Coronary artery (tissue), 2 donors: ENCODE data around the gene MROH2A.
"Not testable (repeated sequence)": the region's sequence is repeated elsewhere in the genome, so short reads cannot be mapped to it uniquely, and the experiment has no call there.

Experiments used
- DNase-seq: peaks from one replicate; pipeline ENCODE4 v3.0.0-alpha.2; 2017; ENCODE audit warnings: low spot score
- H3K27ac ChIP-seq, 2 donors: fragments of 200-600 bp; sonication (generic); one replicate each; pipeline ENCODE4 v1.5.1; 2016 to 2019
- H3K4me3 ChIP-seq: fragments of 200-600 bp; sonication (generic); 2 replicates; pipeline ENCODE4 v1.5.1; 2016; ENCODE audit warnings: mild to moderate bottlenecking, moderate library complexity
- CTCF ChIP-seq: fragments of 200-600 bp; sonication (generic); IDR thresholded peaks from one replicate; pipeline ENCODE4 v1.5.1; 2019; ENCODE audit warnings: antibody characterized with exemption

Gene MROH2A

DNA sequence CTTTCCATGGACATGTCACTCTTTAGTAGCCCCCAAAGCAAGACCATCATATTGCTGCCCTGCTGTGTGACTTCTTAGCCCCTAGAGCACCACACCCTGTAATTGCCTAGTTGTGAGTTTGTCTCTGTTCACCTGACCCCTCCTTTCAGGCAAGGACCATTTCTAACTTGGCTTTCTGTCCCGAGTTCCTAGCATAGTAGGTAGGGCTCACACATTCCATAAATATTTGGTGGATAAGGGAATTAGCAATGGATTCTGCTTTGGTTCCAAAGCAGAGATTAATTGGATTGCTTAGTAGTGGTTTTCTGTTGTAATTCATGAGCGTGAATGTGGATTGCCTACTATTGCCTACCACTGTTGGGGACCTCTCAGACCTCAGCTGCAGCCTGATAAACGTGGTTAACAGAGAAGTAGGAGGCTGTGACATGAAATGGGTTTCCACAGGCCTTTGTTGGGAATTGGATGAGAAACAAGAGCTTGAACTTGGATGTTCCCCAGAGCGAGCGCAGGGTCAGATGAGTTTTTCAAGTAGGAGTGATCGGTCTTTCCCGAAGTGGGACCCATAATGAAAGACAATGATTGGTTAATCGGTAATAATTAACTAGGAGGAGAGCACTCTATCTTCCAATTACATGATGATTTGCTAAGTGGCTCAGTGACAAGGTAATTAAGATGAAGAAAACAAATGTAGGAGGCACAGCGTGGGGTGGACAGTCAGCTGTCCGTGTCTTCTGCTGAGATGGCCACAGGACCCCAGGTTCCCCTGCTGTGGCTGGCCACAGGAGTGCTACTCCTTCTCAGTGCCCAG, 31.5 kb upstream of the MROH2A start:
- DNase-seq: no peak
- no peak for TF ChIP-seq CTCF
- H3K27ac ChIP-seq: no peak overlapping the region

DNA sequence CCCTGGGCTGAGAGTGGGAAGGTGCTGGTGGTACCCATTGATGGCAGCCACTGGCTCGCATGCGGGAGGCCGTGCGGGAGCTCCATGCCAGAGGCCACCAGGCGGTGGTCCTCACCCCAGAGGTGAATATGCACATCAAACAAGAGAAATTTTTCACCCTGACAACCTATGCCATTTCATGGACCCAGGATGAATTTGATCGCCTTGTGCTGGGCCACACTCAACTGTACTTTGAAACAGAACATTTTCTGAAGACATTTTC, 30.9 kb upstream of the MROH2A start:
- no peak overlapping the region for H3K4me3 ChIP-seq
- DNase-seq: no peak
- no peak for TF ChIP-seq CTCF
- H3K27ac ChIP-seq: no peak overlapping the region

More for the DNA sequence above, 31.5 kb upstream of the MROH2A start:
- no peak overlapping the region for H3K4me3 ChIP-seq

DNA sequence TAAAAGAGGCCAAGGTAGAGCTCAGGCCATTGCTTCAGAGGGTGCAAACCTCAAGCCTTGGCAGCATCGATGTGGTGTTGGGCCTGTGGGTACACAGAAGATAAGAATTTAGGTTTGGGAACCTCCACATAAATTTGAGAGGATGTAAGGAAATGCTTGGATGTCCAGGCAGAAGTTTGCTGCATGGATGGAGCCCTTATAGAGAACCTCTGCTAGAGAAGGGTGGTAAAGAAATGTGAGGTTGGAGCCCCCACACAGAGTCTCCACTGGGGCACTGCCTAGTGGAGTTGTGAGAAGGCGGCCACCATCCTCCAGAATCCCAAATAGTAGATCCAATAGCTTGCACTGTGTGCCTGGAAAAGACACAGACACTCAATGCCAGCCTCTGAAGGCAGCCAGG, 27.4 kb upstream of the MROH2A start:
- H3K27ac ChIP-seq, DNase-seq, H3K4me3 ChIP-seq: not testable (repeated sequence)

GRCh38 chr2:233751212-233752009, 26.7 kb upstream of the MROH2A start:
- DNase-seq, H3K4me3 ChIP-seq, H3K27ac ChIP-seq: not testable (repeated sequence)

GRCh38 chr2:233754872-233755611, 23.1 kb upstream of the MROH2A start:
- no peak for TF ChIP-seq CTCF
- Histone ChIP-seq H3K27ac (no peak overlapping the region), H3K4me3 (no peak overlapping the region)
- DNase-seq: no peak

DNA sequence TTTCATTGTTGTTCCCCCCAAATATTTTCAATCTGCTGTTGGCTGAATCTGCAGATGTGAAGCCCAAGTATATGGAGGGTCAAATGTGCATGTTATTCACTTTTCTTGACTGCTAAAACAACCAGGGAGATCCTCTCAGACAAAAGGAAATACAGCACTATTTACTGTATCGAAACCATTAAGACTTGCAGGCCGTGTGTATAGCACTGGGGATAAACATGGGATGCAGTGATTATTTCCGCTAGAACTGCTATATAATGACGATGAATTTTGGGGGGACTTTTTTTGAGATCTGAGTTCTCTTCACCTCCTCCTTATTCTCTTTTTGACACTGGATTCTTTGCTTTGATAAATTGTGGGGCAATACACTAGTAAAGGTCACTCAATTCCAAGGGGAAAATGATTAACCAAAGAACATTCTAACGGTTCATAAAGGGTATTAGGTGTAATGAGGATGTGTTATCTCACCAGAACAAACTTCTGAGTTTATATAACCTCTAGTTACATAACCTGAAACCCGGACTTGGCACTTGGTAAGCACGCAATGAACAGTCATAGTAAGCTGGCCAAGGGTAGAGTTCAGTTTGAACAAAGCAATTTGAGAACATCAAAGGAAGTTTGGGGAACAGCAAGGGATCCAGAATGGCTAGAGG, 21.6 kb upstream of the MROH2A start:
- no peak overlapping the region for H3K27ac ChIP-seq
- no peak for DNase-seq
- TF ChIP-seq CTCF: no peak
- no peak overlapping the region for H3K4me3 ChIP-seq

DNA sequence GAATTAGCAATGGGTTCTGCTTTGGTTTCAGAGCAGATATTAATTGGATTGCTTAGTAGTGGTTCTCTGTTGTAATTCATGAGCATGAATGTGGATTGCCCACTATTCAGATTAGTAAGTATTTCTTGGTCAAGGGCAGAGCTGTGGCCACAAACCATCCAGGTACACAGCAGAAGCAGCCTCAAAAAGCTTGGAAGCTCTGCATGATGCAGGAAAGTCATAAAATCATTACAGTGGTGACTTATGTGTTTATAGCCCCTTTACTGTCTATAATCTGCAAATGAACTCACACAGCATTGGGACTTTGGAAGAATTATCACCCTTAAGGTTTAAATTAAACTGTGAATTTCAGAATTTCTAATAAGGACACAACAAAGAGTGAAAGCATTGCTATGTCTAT, 20.0 kb upstream of the MROH2A start:
- H3K4me3 ChIP-seq: no peak overlapping the region
- no peak for DNase-seq
- no peak overlapping the region for H3K27ac ChIP-seq
- TF ChIP-seq CTCF: no peak
